ENCODE results near the gene NEK10.

- TF ChIP-seq CTCF (conservative IDR thresholded peaks at IDR 0.05; ENCODE audit: low read length) (no peak), EZH2phosphoT487 (IDR thresholded peaks at IDR 0.05; ENCODE audit: borderline replicate concordance, low read depth, low read length) (no peak)
Measured at GRCh38 chr3:27352047-27352446, 17.1 kb downstream of the NEK10 start.

All from OCI-LY7 (cell line).